K562 (cell line): ENCODE data around the gene BRD3OS. TPM values are rescaled to one million over a fixed set of nuclear protein-coding genes. Genes with fewer than 3 reads are reported as not detected.
A peak's percentile ranks its signal among the peaks of the same experiment; 100 is the strongest.

Experiments used
- CBFB ChIP-seq: sonication (generic); formaldehyde crosslinking; IDR thresholded peaks from 2 replicates; pipeline ENCODE4 v1.4.0; 2020; ENCODE audit warnings: mild to moderate bottlenecking, missing genetic modification reagents
- CCNT2 ChIP-seq: IDR thresholded peaks from 2 replicates; pipeline ENCODE4 v1.6.1; 2011; ENCODE audit warnings: borderline replicate concordance, low read depth, mild to moderate bottlenecking, moderate library complexity, mixed read lengths, low read length; ENCODE audit not compliant: insufficient read length; ENCODE audit errors: extremely low read depth
- CHD1 ChIP-seq: fragments of 200-600 bp; sonication (generic); IDR thresholded peaks from one replicate; pipeline ENCODE4 v1.6.1; 2012; ENCODE audit warnings: mild to moderate bottlenecking, moderate library complexity, low read length, inconsistent platforms
- GABPA ChIP-seq: fragments of 200-800 bp; sonication (Bioruptor generic); conservative IDR thresholded peaks from 2 replicates; pipeline ENCODE4 v1.6.1; 2016; ENCODE audit warnings: low read depth, missing genetic modification characterization, missing compliant biosample characterization
- NONO ChIP-seq, 2 experiments: fragments of 200-400 bp in 1 of 2; fragments of 450-650 bp in 1 of 2; formaldehyde crosslinking in 1 of 2; IDR thresholded peaks; 2 replicates each; pipeline ENCODE4 v1.6.1; 2017; ENCODE audit warnings: low read depth in 2 of 2, mild to moderate bottlenecking in 2 of 2, moderate library complexity in 2 of 2, low read length in 1 of 2
- POLR2G ChIP-seq: fragments of 200-400 bp; formaldehyde crosslinking; IDR thresholded peaks from 2 replicates; pipeline ENCODE4 v1.6.1; 2017; ENCODE audit warnings: low read depth, mild to moderate bottlenecking, antibody characterized with exemption, low read length, moderate library complexity
- TAL1 ChIP-seq: fragments of 450-650 bp; IDR thresholded peaks from 2 replicates; pipeline ENCODE4 v1.6.1; 2016; ENCODE audit warnings: mild to moderate bottlenecking
- ZBTB26 ChIP-seq: fragments of 450-650 bp; formaldehyde crosslinking; IDR thresholded peaks from 2 replicates; pipeline ENCODE4 v1.4.0; 2022; ENCODE audit warnings: missing genetic modification characterization
- ZNF121 ChIP-seq: sonication (generic); formaldehyde crosslinking; conservative IDR thresholded peaks from 2 replicates; pipeline ENCODE4 v1.8.0; 2022; ENCODE audit warnings: missing genetic modification reagents
- ZNF316 ChIP-seq: fragments of 450-650 bp; IDR thresholded peaks from 2 replicates; pipeline ENCODE4 v1.6.1; 2016
- ZNF347 ChIP-seq: fragments of 450-650 bp; formaldehyde crosslinking; IDR thresholded peaks from 2 replicates; pipeline ENCODE4 v1.4.0; 2020; ENCODE audit warnings: low read depth, mild to moderate bottlenecking, moderate library complexity
- ZNF431 ChIP-seq: sonication (generic); formaldehyde crosslinking; IDR thresholded peaks from 2 replicates; pipeline ENCODE4 v1.8.0; 2022; ENCODE audit warnings: mild to moderate bottlenecking, missing genetic modification reagents
- polyA plus RNA-seq, 8 experiments: library from polyadenylated mRNA; depleted of rRNA in 4 of 8; stranded (reverse) in 5 of 8; unstranded in 3 of 8; fragments of >200 nt; fragmentation: Nextera tagmentation in 2 of 8; fragmentation: Illumina TruSeq in 1 of 8; extraction: Ambion mirVana in 2 of 8; extraction: Trizol in 1 of 8; gene quantifications; 2 replicates each; pipeline versions ENCODE4 v1.2.1 to v1.2.3, GENCODE V29; 2011 to 2014; ENCODE audit warnings: inconsistent platforms in 1 of 8, missing spikeins in 1 of 8
- total RNA-seq, 7 experiments: library from RNA; depleted of rRNA in 6 of 7; stranded (reverse); fragments of >200 nt in 6 of 7; fragmentation: Illumina TruSeq in 2 of 7; extraction: Trizol in 2 of 7; gene quantifications; 2 replicates each; pipeline versions ENCODE4 v1.2.1 to v1.2.3, GENCODE V29; 2011 to 2021; ENCODE audit warnings: low replicate concordance in 1 of 7
- TF ChIP-seq, protein P1 (sequence below): fragments of 200-600 bp; sonication (generic); IDR thresholded peaks from one replicate; pipeline ENCODE4 v1.6.1; 2012; ENCODE audit warnings: mild to moderate bottlenecking, low read depth, low read length, inconsistent platforms

BRD3OS gene
- total and polyA plus RNA-seq, 9 of the 15 experiments (the other 6 are each of a cell fraction or from before 2014, with no cell fraction given), result 1.1 to 8.7 (median 5.9) TPM

GRCh38 chr9:134066913-134067851, 41.9 kb downstream of the BRD3OS start (continued):
- TF ChIP-seq, protein P1, sequence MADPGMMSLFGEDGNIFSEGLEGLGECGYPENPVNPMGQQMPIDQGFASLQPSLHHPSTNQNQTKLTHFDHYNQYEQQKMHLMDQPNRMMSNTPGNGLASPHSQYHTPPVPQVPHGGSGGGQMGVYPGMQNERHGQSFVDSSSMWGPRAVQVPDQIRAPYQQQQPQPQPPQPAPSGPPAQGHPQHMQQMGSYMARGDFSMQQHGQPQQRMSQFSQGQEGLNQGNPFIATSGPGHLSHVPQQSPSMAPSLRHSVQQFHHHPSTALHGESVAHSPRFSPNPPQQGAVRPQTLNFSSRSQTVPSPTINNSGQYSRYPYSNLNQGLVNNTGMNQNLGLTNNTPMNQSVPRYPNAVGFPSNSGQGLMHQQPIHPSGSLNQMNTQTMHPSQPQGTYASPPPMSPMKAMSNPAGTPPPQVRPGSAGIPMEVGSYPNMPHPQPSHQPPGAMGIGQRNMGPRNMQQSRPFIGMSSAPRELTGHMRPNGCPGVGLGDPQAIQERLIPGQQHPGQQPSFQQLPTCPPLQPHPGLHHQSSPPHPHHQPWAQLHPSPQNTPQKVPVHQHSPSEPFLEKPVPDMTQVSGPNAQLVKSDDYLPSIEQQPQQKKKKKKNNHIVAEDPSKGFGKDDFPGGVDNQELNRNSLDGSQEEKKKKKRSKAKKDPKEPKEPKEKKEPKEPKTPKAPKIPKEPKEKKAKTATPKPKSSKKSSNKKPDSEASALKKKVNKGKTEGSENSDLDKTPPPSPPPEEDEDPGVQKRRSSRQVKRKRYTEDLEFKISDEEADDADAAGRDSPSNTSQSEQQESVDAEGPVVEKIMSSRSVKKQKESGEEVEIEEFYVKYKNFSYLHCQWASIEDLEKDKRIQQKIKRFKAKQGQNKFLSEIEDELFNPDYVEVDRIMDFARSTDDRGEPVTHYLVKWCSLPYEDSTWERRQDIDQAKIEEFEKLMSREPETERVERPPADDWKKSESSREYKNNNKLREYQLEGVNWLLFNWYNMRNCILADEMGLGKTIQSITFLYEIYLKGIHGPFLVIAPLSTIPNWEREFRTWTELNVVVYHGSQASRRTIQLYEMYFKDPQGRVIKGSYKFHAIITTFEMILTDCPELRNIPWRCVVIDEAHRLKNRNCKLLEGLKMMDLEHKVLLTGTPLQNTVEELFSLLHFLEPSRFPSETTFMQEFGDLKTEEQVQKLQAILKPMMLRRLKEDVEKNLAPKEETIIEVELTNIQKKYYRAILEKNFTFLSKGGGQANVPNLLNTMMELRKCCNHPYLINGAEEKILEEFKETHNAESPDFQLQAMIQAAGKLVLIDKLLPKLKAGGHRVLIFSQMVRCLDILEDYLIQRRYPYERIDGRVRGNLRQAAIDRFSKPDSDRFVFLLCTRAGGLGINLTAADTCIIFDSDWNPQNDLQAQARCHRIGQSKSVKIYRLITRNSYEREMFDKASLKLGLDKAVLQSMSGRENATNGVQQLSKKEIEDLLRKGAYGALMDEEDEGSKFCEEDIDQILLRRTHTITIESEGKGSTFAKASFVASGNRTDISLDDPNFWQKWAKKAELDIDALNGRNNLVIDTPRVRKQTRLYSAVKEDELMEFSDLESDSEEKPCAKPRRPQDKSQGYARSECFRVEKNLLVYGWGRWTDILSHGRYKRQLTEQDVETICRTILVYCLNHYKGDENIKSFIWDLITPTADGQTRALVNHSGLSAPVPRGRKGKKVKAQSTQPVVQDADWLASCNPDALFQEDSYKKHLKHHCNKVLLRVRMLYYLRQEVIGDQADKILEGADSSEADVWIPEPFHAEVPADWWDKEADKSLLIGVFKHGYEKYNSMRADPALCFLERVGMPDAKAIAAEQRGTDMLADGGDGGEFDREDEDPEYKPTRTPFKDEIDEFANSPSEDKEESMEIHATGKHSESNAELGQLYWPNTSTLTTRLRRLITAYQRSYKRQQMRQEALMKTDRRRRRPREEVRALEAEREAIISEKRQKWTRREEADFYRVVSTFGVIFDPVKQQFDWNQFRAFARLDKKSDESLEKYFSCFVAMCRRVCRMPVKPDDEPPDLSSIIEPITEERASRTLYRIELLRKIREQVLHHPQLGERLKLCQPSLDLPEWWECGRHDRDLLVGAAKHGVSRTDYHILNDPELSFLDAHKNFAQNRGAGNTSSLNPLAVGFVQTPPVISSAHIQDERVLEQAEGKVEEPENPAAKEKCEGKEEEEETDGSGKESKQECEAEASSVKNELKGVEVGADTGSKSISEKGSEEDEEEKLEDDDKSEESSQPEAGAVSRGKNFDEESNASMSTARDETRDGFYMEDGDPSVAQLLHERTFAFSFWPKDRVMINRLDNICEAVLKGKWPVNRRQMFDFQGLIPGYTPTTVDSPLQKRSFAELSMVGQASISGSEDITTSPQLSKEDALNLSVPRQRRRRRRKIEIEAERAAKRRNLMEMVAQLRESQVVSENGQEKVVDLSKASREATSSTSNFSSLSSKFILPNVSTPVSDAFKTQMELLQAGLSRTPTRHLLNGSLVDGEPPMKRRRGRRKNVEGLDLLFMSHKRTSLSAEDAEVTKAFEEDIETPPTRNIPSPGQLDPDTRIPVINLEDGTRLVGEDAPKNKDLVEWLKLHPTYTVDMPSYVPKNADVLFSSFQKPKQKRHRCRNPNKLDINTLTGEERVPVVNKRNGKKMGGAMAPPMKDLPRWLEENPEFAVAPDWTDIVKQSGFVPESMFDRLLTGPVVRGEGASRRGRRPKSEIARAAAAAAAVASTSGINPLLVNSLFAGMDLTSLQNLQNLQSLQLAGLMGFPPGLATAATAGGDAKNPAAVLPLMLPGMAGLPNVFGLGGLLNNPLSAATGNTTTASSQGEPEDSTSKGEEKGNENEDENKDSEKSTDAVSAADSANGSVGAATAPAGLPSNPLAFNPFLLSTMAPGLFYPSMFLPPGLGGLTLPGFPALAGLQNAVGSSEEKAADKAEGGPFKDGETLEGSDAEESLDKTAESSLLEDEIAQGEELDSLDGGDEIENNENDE, result no peak
- TF ChIP-seq CBFB (CRISPR knock-in tag) (no peak), TAL1 (no peak), CHD1 (peak; percentile 71), ZNF316 (no peak), ZNF347 (CRISPR knock-in tag) (no peak), ZBTB26 (CRISPR knock-in tag) (no peak), NONO (IDR thresholded peaks at IDR 0.05; ENCODE audit: low read depth in 2 of 2, low read length in 1 of 2) (peak in 1 of 2 experiments; percentile 50; a peak in 1 of 4 replicates), CCNT2 (peak; percentile 19), GABPA (tag) (0 out of 2 replicates have a peak, but pooled peaks have one; percentile 4), ZNF431 (CRISPR knock-in tag) (no peak), POLR2G (peak; percentile 52), ZNF121 (CRISPR knock-in tag) (no peak)
